ENCODE data around the gene SNX5.

DNA sequence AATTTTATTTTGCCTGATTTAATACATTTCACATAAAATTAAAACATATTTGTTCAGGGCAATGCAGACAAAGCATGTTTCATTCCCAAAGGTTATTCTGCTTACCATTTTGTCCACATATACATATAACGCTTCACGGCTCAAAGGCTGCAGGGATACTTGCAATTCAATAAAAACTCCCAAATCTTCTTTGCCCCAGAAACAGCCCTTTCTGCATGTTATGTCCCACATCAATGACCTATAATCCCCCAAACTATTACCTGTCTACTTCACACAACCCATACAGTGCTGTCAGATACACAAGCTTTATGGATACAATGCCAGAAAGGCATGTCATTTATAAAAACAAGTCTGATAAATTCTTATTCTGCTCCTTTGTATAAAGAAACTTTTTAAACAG is 20.2 kb downstream of the SNX5 start:
- TF ChIP-seq TAF1 (IDR thresholded peaks at IDR 0.05; ENCODE audit: low read depth, low read length) (no peak), POLR2A (IDR thresholded peaks at IDR 0.05; ENCODE audit: low read depth, low read length) (no peak), POLR2AphosphoS5 (IDR thresholded peaks at IDR 0.05; ENCODE audit: low read depth, low read length) (no peak)

Data from GM12891 (cell line).